Measurements from ENCODE around the gene SORCS2. TPM values are rescaled to one million over a fixed set of nuclear protein-coding genes. Genes with fewer than 3 reads are reported as not detected.
"Not testable (repeated sequence)": the region's sequence is repeated elsewhere in the genome, so short reads cannot be mapped to it uniquely, and the experiment has no call there.

The SORCS2 gene
- polyA plus RNA-seq, 1 donor from 2014 or later, result 1.0 TPM

- no peak overlapping the region for H2AFZ ChIP-seq (ENCODE audit: low read depth, low read length)
- no peaks in the 10 kb centered on the region for H3K36me3 ChIP-seq (ENCODE audit: insufficient read depth, low read length)
- no peak for TF ChIP-seq TAF1 (IDR thresholded peaks at IDR 0.05; ENCODE audit: low read depth)
- TF ChIP-seq CTCF (IDR thresholded peaks at IDR 0.05; ENCODE audit: poor library complexity, severe bottlenecking), result no peak
- TF ChIP-seq RAD21 (conservative IDR thresholded peaks at IDR 0.05), result no peak
- no peak for TF ChIP-seq SMC3 (conservative IDR thresholded peaks at IDR 0.05; ENCODE audit: poor library complexity)
- peaks cover 31% of the 10 kb centered on the region for H3K9me3 ChIP-seq (ENCODE audit: low read length)
- H3K9ac ChIP-seq (ENCODE audit: low read length), result no peak overlapping the region
- no peaks in the 10 kb centered on the region for H4K20me1 ChIP-seq (ENCODE audit: insufficient read depth)
- H3K4me3 ChIP-seq (ENCODE audit: low read length), result no peak overlapping the region
- H3K79me2 ChIP-seq (replicated peaks; ENCODE audit: insufficient read depth, low read length), result no peaks in the 10 kb centered on the region
- H3K27ac ChIP-seq (ENCODE audit: low read length), result no peak overlapping the region
- no peaks in the 10 kb centered on the region for H3K27me3 ChIP-seq (ENCODE audit: insufficient read depth, low read depth, low read length)
- H3K9me2 ChIP-seq (ENCODE audit: insufficient read depth, low read length), result no peaks in the 10 kb centered on the region
- H3F3A ChIP-seq (ENCODE audit: insufficient read depth, low read length, poor library complexity, severe bottlenecking), result no peaks in the 10 kb centered on the region
- no peak overlapping the region for H3K4me2 ChIP-seq (ENCODE audit: low read length)
Measured at GRCh38 chr4:7575426-7575825, 383.1 kb downstream of the SORCS2 start.

- not testable (repeated sequence) for H3K27me3 ChIP-seq (ENCODE audit: insufficient read depth, low read depth, low read length); H4K20me1 ChIP-seq (ENCODE audit: insufficient read depth); H2AFZ ChIP-seq (ENCODE audit: low read depth, low read length); H3K9me2 ChIP-seq (ENCODE audit: insufficient read depth, low read length); H3K9ac ChIP-seq (ENCODE audit: low read length); H3K27ac ChIP-seq (ENCODE audit: low read length); H3F3A ChIP-seq (ENCODE audit: insufficient read depth, low read length, poor library complexity, severe bottlenecking); H3K79me2 ChIP-seq (replicated peaks; ENCODE audit: insufficient read depth, low read length); H3K36me3 ChIP-seq (ENCODE audit: insufficient read depth, low read length); H3K4me2 ChIP-seq (ENCODE audit: low read length); H3K4me3 ChIP-seq (ENCODE audit: low read length)
- peaks cover 31% of the 10 kb centered on the region for H3K9me3 ChIP-seq (ENCODE audit: low read length)
Measured at GRCh38 chr4:7577361-7578039, 385.2 kb downstream of the SORCS2 start.

- Histone ChIP-seq H3K4me3 (ENCODE audit: low read length) (no peak overlapping the region), H3K9me3 (ENCODE audit: low read length) (peaks cover 25% of the 10 kb centered on the region), H3K9me2 (ENCODE audit: insufficient read depth, low read length) (no peaks in the 10 kb centered on the region), H4K20me1 (ENCODE audit: insufficient read depth) (no peaks in the 10 kb centered on the region), H3K4me2 (ENCODE audit: low read length) (no peak overlapping the region), H2AFZ (ENCODE audit: low read depth, low read length) (no peak overlapping the region), H3K27me3 (ENCODE audit: insufficient read depth, low read depth, low read length) (no peaks in the 10 kb centered on the region), H3K9ac (ENCODE audit: low read length) (no peak overlapping the region), H3F3A (ENCODE audit: insufficient read depth, low read length, poor library complexity, severe bottlenecking) (no peaks in the 10 kb centered on the region), H3K36me3 (ENCODE audit: insufficient read depth, low read length) (no peaks in the 10 kb centered on the region), H3K27ac (ENCODE audit: low read length) (no peak overlapping the region), H3K79me2 (replicated peaks; ENCODE audit: insufficient read depth, low read length) (no peaks in the 10 kb centered on the region)
- TF ChIP-seq EZH2 (IDR thresholded peaks at IDR 0.05; ENCODE audit: borderline replicate concordance, insufficient read depth, low read length, poor library complexity, severe bottlenecking), result no peak
- no peak for TF ChIP-seq REST (IDR thresholded peaks at IDR 0.05; ENCODE audit: borderline replicate concordance)
- TF ChIP-seq RAD21 (conservative IDR thresholded peaks at IDR 0.05), result no peak
- no peak for TF ChIP-seq CTCF (IDR thresholded peaks at IDR 0.05; ENCODE audit: poor library complexity, severe bottlenecking)
- no peak for TF ChIP-seq SMC3 (conservative IDR thresholded peaks at IDR 0.05; ENCODE audit: poor library complexity)
- no peak for TF ChIP-seq POLR2AphosphoS5 (IDR thresholded peaks at IDR 0.05)
- no peak for TF ChIP-seq EP300 (conservative IDR thresholded peaks at IDR 0.05; ENCODE audit: poor library complexity, severe bottlenecking)
- TF ChIP-seq TAF1 (IDR thresholded peaks at IDR 0.05; ENCODE audit: low read depth), result no peak
- TF ChIP-seq MXI1 (conservative IDR thresholded peaks at IDR 0.05; ENCODE audit: poor library complexity, severe bottlenecking), result no peak
Measured at GRCh38 chr4:7581477-7581876, 389.1 kb downstream of the SORCS2 start.

All from neural cell (in vitro differentiated cells).